GM15510 (cell line): ENCODE measurements around the gene ARHGAP10.

Experiments used
- POLR2A ChIP-seq: IDR thresholded peaks from 3 replicates; pipeline ENCODE4 v1.6.1; 2011; ENCODE audit warnings: borderline replicate concordance; ENCODE audit not compliant: insufficient read length; ENCODE audit errors: extremely low read depth

ARHGAP10 gene

DNA sequence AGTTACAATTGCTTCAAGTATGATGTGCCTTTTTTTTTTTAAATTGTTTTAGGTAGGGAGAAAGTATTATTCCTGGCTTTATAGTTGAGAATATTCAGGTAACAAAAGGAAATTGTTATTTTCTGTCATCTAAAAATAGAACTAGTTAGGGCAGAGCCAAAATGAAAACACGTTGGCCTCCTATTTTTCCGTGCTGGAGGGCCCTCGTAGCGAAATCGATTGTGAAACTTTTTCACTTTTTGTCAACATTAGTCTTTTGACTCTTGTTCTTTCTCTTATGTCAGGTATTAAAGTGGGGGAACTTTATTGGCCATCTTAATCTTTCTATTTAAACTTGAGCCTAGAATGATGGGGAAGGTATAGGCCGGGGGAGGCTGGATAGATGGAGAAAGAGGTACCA, 104.9 kb downstream of the ARHGAP10 start:
- no peak for TF ChIP-seq POLR2A

GRCh38 chr4:147837435-147837834, 105.5 kb downstream of the ARHGAP10 start:
- no peak for TF ChIP-seq POLR2A

- no peak for TF ChIP-seq POLR2A
These were observed 106.0 kb downstream of the ARHGAP10 start for GRCh38 chr4:147837854-147838253.

DNA sequence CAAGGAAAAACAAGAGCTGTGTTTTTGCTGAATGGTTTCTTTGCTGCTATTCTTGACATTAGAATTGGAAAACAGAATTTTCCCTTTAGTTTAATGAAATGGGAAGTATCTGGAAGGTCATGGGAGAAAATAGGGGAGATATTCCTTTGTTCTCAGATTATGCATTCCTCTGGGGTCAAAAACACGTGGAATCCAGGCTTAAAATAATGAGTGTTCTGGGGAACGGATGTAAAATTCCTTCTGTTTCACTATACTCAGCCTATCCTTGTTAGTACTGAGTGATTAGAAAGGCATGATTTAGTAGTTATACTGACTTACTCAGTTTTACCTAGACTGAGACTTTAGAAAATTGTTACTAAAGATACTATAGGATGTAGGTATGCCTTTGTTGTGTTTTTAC, 107.3 kb downstream of the ARHGAP10 start:
- no peak for TF ChIP-seq POLR2A

- no peak for TF ChIP-seq POLR2A
These were observed 107.8 kb downstream of the ARHGAP10 start for GRCh38 chr4:147839663-147840062.

- TF ChIP-seq POLR2A: no peak
These were observed 109.2 kb downstream of the ARHGAP10 start for GRCh38 chr4:147840838-147841738.

DNA sequence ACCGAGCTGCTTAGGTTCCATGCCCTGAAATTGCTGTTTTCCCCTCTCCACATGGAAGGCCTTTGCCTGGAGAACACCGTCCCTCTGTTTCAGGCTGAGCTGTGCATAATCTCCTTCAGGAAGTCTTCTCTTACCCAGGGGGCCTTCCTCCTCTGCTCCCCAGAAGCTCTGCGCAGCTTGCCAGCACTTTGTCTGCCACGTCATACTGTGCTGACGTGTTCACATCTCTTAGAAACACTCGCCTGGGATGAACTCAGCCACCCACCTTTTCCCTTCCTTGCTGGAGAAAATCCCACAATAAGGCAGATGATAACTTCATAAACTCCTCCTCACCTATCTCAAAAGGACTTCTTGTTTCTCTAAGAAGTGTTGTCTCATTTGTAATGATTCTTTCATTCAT, 110.7 kb downstream of the ARHGAP10 start:
- no peak for TF ChIP-seq POLR2A

DNA sequence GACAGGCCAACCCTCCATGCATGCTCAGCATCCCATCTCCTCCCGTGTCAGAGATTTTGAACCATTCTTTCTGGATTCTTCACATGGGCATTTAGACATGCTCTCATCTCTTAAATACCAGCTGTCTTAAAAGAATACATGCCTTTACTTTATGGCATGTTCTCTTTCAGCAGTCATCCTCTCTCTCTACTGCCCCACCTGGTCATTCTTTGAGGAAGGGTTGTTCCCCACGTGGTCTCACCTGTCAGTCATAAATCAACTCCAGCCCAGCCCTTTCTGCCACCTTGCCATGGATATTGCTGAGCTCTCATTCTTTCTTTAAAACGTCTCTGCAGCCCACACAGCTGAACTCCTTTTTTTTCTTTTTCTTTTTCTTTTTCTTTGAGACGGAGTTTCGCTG, 111.3 kb downstream of the ARHGAP10 start:
- TF ChIP-seq POLR2A: no peak

GRCh38 chr4:147844781-147845180, 112.9 kb downstream of the ARHGAP10 start:
- TF ChIP-seq POLR2A: no peak

DNA sequence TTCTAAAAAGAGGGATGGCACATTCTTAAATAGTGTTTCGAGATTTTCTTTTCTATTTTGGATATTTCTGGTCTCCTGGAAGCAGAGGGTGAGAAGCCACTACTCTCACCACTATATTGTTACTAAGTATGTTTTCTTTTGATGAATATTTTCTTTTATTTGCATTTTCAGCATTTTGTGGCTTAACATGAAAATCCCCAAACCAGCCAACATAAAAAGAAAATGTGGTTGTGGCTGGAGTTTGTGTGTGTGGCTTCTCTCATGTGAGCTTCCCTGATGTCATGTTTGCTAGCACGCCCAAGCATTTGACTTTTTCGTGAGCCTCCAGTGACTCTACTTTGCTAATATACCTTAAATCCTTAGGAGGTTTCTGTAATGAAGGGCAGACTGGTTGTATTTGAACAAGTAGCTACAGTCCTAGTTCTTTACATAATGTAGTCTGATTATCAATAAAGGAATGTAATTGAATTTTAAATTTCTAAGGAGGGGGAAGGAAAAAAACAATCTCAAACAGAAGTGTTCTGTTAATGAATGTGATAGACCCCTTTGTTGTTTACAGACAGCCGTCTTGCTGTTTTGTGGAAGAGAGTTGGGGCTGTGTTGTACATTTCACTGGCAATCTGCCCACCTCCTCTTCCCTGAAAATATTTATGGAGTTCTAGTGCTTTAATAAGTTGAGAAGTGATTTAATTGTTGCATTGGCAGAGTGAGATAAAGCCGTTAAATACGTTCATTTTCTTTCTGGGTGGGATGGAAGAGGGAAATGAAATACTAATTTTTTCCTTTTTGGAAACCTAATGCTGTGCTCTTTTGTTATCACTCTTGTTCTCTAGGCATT, 114.6 kb downstream of the ARHGAP10 start:
- TF ChIP-seq POLR2A: no peak

DNA sequence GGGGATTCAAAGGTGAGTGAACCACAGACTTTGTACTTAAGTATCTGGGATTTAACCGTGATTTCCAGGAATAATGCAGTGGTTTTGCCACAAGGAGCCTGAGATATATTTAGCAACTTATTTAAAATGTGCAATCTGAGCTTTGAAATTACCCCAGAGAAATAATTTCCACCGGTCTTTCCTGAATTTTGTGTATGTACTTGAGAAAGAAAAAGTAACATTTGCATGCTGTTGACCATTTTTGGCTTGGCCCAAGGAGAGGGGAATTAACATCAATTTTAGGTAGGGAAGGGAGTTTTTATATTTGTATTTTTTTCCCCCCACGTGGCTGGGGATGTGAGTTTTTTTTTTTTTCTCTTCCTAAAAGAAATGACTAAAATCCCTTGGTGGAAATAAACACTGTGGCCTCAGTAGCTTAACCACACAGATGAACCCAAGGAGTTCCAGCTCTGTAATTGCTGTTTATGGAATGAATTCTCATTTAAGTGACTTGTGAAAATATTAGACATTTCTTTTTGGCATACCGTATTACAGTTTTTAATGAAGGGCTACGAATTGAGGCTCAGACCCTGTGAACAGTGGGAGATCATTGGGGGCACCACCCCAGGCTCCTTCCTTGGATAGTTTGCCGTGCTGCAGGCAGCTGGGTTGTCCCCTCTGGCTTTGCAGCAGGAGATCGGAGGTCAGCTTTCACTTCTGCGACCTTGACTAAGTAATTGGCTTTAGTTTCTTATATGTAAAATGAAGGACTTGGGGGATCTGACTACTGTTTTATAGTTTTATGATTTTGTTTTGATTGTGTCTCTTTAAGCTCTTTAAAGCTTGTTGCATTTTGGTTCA, 116.1 kb downstream of the ARHGAP10 start:
- TF ChIP-seq POLR2A: no peak

DNA sequence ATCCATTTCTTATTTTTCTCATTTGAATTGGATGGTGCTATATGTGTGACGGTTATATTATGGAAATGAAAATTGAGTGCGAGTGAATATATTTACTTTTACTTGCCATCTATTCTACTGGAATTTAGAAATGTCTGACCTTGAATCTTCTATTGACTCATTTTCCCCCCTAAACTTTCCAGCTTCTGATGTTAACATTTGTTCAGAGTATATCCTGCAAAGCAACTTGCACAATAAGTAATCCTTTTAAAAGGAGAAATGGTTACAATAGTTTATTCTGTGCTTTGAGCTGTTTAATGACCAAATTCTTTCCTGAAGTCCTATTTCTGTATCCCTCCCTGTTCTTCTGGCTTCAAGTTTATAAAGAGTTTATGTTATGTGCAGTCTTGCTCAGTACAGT, 116.7 kb downstream of the ARHGAP10 start:
- TF ChIP-seq POLR2A: no peak

GRCh38 chr4:147851135-147851534, 119.2 kb downstream of the ARHGAP10 start:
- TF ChIP-seq POLR2A: no peak

DNA sequence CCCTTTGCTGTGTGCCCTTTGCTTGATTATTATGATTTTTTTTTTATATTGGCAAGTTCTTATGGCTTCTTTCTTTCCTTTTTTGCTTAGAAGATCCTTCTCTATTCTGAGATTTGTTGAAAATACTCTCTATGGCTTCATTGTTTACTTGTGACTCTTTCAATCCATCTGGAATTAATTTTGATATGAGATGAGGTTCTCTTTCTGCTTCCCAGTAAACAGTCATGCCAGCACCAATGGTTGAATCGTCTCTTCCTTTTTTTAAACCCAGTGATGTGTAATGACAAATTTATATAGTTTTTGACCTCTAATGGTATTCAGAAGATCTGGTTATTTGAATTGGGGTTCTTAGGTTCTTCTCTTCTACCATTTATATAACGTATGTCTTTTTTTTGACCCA, 121.8 kb downstream of the ARHGAP10 start:
- no peak for TF ChIP-seq POLR2A

DNA sequence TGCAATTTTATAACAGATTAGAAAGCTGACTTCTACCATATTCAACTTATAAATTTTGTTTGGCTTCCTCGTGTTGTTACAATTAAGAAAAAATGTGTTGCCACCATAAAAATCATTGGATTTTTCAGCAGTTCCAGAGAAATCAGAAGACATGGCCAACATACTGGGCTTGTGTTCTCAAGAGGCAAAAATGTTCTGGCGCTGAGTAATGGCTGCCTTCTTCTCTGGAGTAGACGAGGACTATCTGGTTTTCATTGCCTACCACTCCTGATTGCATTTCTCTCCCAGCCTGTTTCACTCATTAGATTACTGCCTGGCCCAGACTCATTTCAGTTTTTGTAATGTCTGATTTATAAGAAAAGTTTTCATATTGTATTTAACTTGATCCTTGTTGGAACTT, 122.3 kb downstream of the ARHGAP10 start:
- TF ChIP-seq POLR2A: no peak
